Testis (tissue), 2 donors: Measurements from ENCODE around the gene CTDP1.

Experiments
- POLR2A ChIP-seq: fragments of 450-650 bp; IDR thresholded peaks from one replicate; pipeline ENCODE4 v1.6.1; 2017; ENCODE audit warnings: antibody characterized with exemption, mild to moderate bottlenecking, moderate library complexity
- TF ChIP-seq, protein P1 (sequence below), 3 experiments: fragments of 450-650 bp in 2 of 3; fragments of 200-600 bp in 1 of 3; sonication (generic) in 1 of 3; IDR thresholded peaks; one replicate each; pipeline ENCODE4 v1.5.1; 2016 to 2019; ENCODE audit warnings: antibody characterized with exemption in 3 of 3, mild to moderate bottlenecking in 2 of 3, moderate library complexity in 1 of 3

DNA sequence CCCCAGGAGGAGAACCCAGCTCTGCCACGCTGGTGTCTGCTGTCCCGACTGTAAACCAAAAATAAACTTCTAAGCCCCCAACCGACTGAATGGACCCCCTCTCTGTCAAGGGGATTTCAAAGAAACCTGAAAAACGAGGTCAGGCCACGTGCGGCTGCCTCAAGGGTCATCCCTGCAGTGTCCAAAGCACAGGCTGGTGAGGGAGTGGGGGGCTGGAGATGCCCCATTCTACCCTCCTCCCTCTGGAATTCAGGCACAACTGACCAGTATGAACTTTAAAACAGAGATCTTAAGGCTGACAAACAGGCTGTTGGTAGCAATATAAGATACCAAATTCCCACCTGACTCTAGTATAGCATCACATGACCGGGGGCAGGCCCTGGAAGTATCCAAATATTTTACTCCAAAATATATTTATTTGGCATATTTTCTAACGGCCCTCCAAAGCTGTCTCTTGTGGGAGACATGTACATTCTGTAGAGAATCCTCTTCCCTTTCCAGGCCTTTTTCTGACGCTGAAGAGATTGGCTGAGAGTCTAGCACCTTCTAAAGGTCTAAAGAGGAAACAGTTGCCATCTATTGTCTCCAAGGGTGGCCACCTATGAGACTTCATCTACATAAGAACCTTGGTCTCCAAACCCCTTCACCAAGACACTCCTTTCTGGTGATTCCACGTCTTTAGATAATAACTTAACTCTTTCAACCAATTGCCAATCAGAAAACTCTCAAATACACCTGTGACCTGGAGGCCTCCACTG is 40.4 kb upstream of the CTDP1 start:
- TF ChIP-seq, protein P1, sequence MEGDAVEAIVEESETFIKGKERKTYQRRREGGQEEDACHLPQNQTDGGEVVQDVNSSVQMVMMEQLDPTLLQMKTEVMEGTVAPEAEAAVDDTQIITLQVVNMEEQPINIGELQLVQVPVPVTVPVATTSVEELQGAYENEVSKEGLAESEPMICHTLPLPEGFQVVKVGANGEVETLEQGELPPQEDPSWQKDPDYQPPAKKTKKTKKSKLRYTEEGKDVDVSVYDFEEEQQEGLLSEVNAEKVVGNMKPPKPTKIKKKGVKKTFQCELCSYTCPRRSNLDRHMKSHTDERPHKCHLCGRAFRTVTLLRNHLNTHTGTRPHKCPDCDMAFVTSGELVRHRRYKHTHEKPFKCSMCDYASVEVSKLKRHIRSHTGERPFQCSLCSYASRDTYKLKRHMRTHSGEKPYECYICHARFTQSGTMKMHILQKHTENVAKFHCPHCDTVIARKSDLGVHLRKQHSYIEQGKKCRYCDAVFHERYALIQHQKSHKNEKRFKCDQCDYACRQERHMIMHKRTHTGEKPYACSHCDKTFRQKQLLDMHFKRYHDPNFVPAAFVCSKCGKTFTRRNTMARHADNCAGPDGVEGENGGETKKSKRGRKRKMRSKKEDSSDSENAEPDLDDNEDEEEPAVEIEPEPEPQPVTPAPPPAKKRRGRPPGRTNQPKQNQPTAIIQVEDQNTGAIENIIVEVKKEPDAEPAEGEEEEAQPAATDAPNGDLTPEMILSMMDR (IDR thresholded peaks at IDR 0.05), result no peak
- no peak for TF ChIP-seq POLR2A
